HTR-8/SVneo (cell line): ENCODE data around the gene PARP3.

Experiments used
- DNase-seq: peaks from one replicate; pipeline ENCODE4 v3.0.0; 2011; ENCODE audit warnings: low spot score, mixed read lengths; ENCODE audit not compliant: insufficient read length
- FAIRE-seq: peaks from 2 replicates; lab custom pipeline; 2011; peaks lifted over from hg19 to GRCh38; lab: Jason Lieb, UNC

The PARP3 gene

DNA sequence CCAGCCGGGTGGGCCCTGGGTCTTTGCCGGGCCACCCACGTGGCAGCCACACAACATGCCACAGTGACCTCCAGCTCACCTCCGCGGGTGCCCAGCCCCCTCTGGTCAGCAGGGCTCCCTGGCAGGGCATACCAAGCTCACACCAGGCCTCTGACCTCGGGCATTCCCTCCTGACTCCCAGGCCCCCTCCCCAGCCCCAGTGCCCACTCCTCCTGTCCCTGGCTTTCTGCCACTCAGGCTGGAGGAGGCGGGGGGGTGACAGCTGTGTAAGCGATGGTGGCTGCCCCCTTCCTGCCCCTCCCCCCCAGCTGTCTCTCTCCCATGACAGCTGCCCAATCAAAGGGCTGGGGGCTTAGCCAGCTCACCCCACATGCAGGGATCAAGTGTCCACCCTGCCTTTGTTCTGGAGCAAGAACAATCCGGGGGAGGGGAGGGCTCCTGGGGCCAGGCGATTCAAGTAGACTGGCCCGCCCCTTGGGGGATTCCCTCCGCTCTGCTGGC is 21.8 kb downstream of the PARP3 start:
- DNase-seq (no peak), FAIRE-seq (no peak)

- FAIRE-seq (peak; percentile 9), DNase-seq (no peak)
Measured at GRCh38 chr3:51964521-51964920, 22.4 kb downstream of the PARP3 start.

GRCh38 chr3:51966016-51966415 is 23.9 kb downstream of the PARP3 start:
- FAIRE-seq, result peak; percentile 20
- no peak for DNase-seq

DNA sequence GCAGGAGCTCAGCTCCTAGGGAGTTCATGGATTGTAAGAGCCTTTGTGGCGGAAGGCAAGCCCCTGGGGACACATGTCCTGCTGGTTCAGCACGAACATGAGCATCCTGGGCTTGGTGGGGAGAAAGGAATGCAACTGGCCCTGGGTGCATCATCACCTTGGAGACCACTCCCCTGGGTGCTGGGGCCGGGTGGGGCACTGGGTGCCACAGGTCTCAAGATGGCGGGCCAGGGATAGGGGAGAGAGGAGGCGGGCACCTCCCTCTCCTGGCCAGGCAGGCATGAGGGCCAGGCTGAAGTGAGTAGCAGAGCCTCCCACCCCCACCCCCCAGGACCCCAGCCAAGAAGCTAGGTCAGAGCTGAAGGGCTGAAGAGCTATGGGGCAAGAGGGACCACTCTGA is 24.3 kb downstream of the PARP3 start:
- DNase-seq (no peak), FAIRE-seq (no peak)

DNA sequence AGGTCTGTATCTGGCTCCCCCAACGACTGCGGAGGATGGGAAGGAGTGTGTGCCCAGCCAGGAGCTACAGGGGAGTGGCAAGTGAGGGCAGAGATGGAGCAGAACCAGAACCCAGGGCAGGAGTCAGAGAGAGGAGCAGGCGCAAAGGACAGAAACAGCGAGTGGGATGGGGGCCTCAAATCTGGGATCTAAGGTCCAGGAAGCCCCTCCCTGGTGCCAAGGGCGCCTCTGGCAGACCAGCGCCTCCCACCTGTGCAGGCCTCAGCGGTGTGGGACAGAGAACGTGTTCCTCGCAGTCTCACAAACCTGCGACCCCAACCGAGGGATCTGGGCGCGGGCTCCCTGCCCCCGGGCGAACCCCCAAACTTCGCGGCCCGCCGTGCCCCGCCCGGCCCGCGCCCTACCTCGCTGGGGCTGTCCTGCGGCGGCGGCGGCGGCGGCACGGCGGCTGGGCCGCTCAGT is 24.8 kb downstream of the PARP3 start:
- DNase-seq, result no peak
- FAIRE-seq, result no peak

GRCh38 chr3:51967384-51968169 is 25.4 kb downstream of the PARP3 start, which contains the start of gene PCBP4:
TSS of gene PCBP4 (minus strand) at chr3:51967454. CDS start at chr3:51961240, 6,214 bp downstream.
- FAIRE-seq (no peak), DNase-seq (peak; percentile 71)

- peak; percentile 46 for DNase-seq
Measured at GRCh38 chr3:51968170-51968775, 26.1 kb downstream of the PARP3 start.

DNA sequence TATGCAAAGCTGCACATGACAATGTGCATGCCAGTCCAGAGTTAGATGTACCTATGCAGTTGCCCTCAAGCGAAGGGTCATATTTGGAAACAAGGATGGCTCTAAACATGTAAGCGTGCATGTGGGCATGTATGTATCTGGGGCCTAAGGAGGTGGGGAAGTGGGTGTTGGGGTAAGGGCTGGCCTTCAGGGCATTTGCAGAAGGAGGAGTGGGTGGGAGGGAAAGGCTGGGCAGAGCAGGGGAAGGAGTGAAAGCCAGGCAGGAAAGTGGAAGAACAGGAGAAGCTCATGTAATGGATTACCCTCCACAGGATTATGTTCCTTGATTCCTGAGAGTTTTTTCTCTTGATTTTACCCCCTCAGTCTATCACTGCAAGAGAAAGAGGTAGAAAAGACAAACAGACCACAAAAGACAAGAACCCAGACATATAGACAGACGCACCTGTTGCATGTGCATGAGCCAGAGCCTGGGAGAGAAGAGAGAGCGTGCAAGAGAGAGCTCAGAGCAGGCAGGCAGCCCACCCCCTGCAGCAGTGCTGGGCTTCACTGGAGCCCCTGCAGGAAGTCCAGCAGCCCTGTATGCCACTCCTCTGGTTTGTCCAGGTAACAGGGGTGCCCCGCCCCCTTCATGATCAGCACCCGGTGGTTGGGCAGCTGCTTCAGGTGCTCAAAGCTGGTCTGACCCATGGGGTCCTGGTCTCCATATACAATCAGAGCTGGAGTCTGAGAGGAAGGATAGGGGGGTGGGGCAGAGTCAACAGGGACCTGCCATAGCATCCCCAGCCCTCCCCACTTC is 26.9 kb downstream of the PARP3 start:
- peak; percentile 82 for FAIRE-seq

More at GRCh38 chr3:51968170-51968775, 26.1 kb downstream of the PARP3 start:
- FAIRE-seq, result peak; percentile 81

GRCh38 chr3:51969841-51970240 is 27.7 kb downstream of the PARP3 start:
- no peak for DNase-seq

More for the DNA sequence above, 26.9 kb downstream of the PARP3 start:
- no peak for DNase-seq

GRCh38 chr3:51970606-51971300 is 28.6 kb downstream of the PARP3 start:
- DNase-seq (no peak), FAIRE-seq (no peak)

More at GRCh38 chr3:51969841-51970240, 27.7 kb downstream of the PARP3 start:
- FAIRE-seq, result no peak

- DNase-seq (no peak), FAIRE-seq (no peak)
Measured at GRCh38 chr3:51971350-51971749, 29.2 kb downstream of the PARP3 start.

- no peak for DNase-seq
- no peak for FAIRE-seq
Measured at GRCh38 chr3:51974277-51974962, 32.3 kb downstream of the PARP3 start.

DNA sequence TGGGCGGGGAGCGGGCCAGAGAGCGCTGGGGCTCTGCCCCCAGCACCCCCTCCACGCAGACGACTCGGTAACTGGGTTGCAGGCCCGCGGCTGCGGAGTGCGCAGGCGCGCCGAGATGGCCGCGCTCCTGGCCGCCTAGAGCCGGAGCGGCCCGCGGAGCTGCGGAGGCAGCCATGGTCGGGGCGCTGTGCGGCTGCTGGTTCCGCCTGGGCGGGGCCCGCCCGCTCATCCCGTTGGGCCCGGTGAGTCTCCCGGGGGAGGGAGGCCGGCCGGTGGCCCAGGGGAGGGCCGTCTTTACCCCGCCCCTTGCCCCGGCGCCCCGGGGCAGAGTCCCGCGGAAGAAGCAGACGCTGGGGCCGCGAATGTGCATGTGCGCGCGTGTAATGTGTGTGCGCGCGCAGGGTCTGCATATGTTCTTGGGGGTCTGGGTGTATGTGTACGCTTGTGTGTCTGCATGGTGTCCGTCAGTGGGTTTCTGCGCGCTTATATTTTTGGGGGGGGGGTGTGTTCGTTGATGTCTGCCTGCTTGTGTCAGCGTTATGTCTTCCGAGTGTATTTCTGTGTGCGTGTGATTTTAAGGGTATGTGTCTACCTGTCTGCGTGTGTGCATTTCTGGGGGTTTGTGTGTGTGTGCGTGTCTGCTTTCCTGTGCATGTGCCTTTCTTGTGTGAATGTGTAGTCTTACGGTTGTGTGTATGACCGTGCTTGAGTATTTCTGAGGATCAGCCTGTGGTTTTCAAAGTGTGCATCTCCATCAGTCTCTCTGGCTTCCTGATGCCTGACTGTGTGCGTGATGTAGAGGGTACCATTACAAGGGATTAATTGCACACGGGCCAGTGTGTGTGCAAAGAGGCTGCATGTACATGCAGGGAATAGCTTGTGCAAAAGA is 33.0 kb downstream of the PARP3 start, which contains the start of gene ABHD14A:
ABHD14A (plus strand) TSS at position 102 of the 889 bp plus-strand sequence; CDS start at position 174, 72 bp downstream.
- peak; percentile 88 for DNase-seq
- peak; percentile 91 for FAIRE-seq

- DNase-seq (no peak), FAIRE-seq (no peak)
Measured at GRCh38 chr3:51975852-51976549, 33.8 kb downstream of the PARP3 start.

DNA sequence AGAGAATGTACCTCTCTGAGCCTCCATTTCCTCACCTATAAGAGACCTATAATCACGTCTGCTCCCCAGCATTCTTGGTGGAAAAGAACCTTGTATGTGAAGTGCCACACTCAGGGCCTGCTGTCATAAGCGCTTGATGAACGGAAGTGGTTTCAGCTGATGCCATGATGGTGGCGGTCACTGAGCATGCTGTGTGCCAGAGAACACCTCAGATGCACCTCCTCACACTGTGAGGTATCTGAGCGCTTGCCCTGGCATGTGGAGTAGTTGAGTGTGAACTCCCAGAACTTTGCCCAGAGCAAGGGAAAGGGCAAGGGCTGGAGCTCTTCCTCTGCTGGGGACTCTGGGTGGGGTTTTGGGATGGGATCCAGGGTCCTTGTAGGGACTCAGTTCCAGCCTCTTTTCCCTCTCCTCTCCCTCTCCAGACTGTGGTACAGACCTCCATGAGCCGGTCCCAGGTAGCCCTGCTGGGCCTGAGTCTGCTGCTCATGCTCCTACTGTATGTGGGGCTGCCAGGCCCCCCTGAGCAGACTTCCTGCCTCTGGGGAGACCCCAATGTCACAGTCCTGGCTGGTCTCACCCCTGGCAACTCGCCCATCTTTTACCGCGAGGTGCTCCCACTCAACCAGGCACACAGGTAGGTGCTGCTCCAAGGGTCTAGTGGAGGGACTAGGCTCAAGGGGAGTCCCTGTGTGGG is 35.4 kb downstream of the PARP3 start:
- FAIRE-seq (no peak), DNase-seq (no peak)

DNA sequence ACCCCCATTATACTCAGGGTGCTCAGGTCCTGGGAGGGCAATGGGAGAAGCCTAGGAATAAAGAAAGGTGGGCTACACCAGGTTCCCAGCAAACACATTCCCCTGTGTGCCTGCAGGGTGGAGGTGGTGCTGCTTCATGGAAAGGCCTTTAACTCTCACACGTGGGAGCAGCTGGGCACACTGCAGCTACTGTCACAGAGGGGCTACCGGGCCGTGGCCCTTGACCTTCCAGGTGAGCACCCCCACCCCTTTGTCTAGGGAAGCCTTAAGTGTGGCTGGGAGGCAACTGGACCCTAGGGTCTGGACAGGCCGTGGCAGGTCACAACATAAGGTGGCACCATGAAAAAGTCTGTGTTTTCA is 36.0 kb downstream of the PARP3 start:
- FAIRE-seq, result no peak
- no peak for DNase-seq

DNA sequence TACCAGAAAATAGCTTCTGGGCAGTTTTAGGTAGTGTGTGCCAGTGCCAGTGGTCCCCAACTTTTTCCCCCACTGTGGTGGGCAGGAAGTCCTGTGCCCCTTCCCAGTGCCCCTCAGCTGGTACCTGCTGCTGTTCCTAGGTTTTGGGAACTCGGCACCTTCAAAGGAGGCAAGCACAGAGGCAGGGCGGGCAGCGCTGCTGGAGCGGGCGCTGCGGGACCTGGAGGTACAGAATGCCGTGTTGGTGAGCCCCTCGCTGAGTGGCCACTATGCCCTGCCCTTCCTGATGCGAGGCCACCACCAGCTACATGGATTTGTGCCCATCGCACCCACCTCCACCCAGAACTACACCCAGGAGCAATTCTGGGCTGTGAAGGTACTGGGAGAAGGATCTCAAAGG is 38.1 kb downstream of the PARP3 start:
- no peak for FAIRE-seq
- DNase-seq, result no peak
